NCI-H1930 (cell line): ENCODE measurements around the gene EFCAB11.

Experiments used
- DNase-seq, 2 experiments: peaks; one replicate each; lab custom pipeline; 2025; lab: John Stamatoyannopoulos, UW

EFCAB11 gene

DNA sequence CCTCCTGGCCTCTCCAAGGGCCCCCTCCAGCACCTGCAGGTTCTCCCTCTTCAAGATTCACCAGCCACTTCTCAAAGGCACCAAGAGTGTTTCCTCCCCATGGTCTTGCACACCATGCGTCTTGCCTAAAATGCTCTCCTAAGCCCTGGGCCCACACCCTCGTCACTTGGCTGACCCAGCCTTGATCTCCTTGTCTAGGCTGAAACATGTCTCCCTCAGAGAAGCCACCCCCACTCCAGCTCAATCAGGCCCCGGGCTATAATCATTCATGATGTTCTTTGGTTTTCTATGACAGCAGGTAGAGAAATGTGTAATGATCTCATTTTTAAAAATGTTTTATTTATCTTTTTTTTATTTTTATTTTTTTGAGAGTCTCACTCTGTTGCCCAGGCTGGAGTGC lies 88.1 kb downstream of the EFCAB11 start:
- no peak for DNase-seq

DNA sequence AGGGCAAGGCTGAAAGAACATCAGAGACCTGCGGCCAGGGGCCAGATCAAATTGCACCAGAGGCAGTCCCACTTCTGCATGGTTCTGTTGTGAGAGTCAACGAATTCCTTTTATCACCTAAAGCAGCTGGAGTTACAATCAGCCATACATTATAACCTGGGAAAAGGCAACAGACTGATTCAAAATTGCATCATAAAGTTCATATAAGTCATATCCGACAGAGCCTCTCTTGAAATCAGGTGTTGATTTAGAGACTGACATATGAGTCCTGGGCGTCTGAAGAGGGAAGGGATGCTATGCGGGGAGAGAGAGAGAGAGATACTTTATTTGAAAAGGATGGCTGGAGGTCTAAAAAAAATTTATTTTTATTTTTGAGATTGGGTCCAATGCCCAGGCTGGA lies 89.4 kb downstream of the EFCAB11 start:
- DNase-seq, result no peak

DNA sequence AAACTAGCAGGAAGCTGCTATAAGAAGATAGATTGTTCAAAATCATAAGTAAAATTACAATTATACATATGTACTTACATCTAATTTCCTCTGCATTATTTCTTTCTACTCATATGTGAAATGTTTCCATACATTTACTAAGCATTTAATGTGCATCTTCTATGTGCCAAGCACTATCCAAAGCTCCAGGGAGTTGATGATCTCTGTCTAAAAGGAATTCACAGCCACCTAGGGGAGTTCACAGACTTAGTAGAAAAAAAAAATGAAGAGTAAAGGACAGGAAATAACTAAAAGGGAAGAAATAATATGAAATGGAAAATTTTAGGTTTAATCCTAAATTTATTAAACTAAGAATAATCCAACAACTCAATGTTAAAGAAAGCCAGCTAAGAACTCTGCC lies 91.7 kb downstream of the EFCAB11 start:
- no peak for DNase-seq

DNA sequence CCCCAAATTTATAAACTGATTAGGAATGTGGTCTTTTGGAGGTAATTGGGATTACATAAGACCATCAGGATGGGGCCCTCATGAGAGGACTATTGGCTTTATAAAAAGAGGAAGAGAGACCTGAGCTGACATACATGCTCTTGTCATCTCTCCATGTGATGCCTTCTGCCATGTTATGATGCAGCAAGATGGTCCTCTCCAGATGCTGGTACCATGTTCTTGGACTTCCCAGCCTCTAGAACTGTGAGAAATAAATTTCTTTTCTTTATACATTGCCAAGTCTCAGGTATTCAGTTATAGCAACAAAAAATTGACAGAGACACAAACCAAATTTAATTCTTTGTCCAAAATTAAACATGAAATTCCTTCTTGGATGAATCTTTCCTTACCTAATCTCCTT lies 92.9 kb downstream of the EFCAB11 start:
- DNase-seq, result no peak

DNA sequence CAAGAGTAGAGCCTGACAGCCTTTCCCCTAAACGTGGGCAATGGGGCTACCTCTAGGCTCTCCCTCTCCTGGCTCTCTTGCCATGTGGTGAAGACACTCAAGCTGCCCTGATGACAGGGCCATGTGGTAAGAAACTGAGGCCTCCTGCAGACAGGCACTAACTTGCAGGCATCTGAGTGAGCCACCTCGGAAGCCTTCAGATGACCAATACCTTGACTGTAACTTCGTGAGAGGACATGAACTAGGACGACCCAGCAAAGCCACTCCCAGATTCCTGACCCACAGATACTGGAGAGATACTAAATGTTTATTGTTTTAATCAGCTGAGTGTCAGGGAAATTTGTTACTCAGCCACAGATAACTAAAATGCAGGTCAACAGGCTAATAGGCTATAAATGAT lies 96.4 kb downstream of the EFCAB11 start:
- DNase-seq, result no peak

DNA sequence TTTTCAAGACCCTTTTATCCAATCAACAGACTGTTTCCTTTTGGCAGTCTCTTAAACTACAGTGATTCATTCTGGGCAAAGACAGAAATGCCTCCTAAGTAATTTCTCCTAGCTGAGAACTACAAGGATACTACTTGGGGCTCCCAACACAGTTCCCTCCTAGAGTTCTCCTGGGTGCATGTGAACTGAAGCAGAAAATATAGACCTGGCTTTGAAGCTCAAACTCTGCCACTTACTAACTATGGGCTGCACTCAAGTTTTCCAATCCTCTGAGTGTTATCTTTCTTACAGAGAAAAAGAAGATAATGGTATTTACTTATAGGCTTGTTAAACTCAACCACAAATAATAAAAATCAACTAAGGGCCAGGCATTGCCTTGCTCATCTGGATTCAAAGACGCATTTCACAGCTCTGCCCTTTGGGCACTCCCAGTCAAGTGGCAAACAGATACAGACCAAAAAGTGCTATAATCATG lies 97.6 kb downstream of the EFCAB11 start:
- DNase-seq, result no peak

DNA sequence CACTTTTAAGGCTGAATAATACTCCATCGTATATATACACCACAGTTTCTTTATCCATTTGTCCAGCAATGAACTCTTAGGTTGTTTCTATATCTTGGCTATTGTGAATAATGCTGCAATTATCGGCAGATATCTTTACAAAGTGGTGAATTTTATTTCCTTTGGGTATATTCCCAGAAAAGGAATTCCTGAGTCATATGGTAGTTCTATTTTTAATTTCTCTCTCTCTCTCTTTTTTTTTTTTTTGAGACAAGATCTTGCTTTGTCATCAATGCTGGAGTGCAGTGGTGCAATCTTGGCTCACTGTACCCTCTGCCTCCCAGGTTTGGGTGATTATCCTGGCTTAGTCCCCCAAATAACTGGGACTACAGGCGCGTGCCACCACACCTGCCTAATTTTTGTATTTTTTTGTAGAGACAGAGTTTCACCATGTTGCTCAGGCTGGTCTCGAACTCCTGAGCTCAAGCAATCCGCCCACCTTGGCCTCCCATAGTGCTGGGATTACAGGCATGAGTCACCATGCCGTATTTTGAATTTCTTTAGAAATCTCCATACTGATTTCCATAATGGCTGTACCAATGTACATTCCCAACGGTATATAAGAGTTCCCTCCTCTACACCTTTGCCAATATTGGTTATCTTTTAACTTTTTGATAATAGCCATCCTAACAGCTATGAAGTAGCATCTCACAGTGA lies 98.4 kb downstream of the EFCAB11 start:
- DNase-seq, result no peak

DNA sequence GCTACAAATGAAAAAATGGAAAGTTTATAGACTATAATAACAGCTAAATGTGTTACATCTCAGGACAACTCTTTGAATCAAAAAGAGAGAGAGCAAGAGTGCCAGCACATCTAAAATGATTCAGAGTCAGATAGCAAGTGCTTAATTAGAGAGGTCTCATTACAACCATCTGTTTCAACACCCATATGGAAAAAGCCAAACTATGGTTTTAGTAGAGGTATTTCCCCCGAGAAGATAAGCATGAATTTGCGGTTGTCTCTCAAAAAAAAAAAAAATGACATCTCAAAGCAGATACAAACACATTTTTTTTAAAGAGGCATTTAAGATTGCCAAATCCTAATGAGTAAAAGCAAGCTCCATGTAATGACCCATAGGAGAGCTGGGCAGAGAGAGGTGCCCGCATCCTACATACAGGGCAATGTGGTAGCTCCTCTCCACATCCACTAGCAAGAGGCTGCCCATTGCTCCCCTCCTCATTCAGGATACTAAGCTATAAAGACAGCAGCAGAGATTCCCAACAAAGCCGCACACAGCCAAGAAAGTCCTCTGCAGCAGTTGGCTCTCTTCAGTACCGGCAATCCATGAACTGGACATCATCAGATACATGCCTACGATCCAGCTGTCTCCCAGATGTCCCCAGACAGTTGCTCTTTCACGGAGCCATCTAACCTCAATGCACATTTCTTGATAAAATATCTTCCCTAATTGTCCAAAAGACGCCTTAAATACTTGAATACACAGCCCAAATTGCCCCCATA lies 100.4 kb downstream of the EFCAB11 start:
- no peak for DNase-seq

DNA sequence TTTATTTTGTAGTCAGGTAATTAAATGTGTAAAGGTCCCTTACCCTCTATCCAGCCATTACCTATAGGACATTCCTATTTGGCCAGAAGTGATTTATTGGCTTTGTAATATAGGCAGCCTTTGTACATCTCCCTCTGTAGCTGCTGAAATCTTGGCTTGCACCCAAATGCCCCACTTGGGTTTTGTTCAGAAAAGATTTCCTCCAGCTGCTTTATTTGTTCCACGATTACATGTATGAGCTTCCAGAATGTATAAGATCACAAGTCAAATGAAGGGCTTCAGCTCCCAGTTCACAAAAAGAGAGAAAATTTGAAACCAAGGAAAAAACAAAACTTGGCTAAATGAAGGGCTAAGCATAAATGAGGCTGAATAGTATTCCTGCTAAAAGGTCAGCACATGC lies 103.4 kb downstream of the EFCAB11 start:
- no peak for DNase-seq

DNA sequence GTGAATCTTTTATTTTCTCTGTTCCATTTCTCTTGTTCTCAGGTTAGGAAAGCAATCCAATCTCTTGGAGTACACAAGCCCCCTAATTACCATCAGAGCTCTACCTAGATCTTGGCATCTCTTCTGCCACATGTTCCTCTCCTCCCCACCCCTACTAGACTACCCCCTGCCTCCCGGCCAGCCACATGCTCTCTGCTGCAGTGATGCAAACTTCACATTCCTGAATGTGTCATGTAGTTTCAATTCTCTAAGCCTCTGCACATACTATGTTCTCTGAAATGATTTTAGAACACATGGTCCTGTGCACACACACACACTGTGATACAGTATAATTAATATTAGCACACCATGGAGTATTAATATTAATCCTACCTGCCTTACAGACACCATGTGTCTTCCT lies 104.6 kb downstream of the EFCAB11 start:
- DNase-seq, result no peak

DNA sequence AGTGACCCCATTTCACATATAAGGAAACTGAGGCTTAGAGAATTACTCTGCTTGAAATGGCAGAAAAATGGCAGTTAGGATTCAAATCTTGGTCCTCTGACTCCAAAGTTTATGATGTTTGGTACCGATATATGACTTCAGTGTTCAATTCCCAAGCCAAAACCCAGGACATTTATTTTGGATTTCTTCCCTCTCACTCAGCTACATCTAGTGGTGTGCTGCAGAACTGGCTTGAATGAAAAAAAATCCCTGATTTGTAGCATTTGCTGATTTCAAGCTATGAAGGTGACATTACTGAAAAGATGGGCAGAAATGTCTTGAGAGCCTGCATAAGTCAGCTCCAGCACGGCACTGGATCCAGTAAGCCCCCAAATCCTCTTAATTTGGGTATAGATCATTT lies 106.4 kb downstream of the EFCAB11 start:
- no peak for DNase-seq

DNA sequence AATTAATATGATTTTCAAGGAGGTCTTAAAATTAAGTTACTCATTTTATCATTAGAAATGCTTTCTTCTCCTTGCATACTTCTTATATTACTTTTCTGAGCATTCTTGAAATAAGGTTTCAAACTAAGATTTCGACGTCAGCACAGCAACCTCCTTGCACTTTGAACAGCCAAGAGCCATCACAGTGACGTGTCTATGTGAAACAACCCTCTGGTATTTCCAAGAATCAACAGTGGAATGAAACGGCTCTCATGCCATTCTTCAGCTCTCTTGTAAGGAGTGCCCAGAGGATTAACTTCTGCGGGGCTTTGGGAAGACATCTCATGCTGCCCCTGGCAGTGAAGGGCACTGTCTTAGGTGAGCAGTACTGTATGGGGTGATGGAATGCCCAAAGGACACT lies 109.2 kb downstream of the EFCAB11 start:
- no peak for DNase-seq

DNA sequence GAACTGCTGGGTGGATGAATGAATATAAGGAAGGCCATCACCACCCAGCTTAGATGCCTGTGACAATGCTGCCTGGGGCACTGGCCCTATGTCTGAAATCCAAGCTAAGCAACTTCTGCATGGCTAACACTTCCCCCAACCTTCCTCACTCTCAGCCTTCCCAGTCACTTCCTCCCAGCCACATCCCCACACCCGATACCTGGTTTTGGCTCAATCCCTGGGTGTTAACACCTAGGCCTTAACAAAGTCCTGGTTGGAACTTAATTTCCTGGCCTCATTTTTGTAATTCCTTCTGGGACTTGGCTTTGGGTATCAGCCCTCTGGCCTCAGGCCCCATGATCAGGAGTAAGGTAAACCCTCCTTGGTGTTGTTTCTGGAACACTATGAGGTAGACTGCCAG lies 110.0 kb downstream of the EFCAB11 start:
- DNase-seq, result no peak

DNA sequence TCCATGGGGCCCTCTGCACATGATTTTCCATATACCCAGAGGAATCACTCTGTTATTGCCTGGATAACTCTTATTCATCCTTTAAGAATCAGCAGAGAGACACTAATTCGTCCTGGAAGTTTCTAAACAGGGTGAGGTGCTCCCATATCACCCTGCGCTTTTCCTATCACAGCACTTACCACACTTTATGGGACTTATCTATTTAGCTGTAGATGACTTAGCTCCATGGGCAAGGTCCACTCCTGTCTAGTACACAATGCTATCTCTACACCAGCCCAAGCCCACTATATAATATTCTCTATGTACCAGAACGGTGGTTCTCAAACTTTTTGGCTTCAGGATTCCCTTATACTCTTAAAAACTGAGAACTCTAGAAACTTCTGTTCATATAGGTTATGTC lies 111.7 kb downstream of the EFCAB11 start:
- DNase-seq, result no peak

DNA sequence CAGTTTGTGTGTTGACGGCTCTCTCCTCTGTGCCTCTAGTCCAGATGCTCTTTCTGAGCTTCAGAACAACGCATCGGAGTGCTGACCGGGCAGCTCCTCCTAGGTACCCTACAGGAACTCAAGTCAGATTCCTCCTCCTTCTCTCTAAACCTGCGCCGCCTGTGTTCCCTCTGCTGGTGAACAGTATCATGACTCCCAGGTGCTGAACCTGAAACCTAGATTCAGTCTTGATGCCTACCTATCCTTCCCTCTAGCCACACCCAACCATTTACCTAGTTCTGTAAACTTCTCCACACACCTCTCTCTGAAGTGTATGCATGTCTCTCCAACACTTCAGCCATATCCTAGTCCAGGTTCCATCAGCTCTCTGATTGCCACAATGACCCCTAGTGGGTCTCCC lies 112.7 kb downstream of the EFCAB11 start:
- no peak for DNase-seq

DNA sequence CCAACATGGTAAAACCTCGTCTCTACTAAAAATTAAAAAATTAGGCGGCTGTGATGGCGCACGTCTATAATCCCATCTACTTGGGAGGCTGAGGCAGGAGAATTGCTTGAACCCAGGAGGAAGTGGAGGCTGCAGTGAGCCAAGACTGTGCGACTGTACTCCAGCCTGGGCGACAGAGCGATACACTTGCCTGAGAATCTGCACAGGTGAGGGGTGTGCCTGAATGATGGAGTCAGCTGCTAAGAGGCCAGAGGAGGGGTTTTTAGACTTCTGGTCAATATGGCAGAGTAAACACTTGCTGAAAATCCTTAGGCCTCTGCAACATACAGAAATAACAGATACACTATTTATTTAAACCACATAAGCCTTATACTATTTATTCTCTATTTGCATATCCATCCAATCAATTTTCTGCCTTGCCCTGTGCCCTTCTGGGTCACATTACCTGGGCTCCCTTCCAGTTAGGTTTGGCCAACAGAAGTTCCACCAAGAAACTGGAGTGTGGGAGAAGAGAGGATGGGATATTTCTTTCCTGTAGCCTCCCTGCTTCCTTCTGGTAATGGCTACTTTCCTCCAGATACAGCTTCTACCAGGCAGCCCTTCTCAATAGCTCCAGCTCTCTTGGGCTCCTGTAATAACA lies 117.6 kb downstream of the EFCAB11 start:
- no peak for DNase-seq

DNA sequence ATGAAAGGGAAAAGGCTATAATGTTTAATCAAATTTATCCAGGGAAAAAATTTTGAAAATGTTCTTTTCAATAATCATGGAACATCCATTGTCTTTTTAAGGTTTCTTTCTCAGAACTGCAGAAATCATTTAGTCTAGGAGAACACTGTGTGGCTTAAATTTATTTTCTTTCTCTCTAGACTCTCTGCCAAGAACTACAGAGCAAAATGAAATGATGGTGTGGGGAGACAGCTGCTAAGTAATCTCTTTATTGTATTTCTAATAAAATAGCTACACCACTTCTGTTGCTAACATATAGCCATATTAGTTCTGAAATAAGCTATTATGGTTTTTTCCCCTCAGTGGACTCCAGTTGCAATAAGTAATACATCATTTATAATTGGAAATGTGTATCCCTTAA lies 120.9 kb downstream of the EFCAB11 start:
- no peak for DNase-seq

DNA sequence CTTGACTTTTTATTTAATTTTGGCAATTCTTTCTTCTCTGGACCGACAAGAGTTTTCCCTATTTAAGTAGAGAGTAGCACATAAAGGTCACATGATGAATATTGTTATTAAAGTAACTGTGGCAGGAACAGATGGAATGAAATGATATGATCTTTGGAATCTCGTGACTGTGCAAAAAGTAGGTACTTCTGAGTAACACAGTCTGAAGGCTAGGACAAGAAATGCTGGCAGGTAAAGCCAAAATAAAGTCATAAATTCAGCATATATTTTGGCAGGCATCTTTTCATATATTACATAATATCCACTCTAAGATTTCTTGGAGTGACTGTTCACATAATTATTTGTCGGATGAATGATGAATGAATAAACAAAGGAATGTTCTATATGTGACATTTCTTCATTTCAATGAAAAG lies 121.4 kb downstream of the EFCAB11 start:
- DNase-seq, result no peak

DNA sequence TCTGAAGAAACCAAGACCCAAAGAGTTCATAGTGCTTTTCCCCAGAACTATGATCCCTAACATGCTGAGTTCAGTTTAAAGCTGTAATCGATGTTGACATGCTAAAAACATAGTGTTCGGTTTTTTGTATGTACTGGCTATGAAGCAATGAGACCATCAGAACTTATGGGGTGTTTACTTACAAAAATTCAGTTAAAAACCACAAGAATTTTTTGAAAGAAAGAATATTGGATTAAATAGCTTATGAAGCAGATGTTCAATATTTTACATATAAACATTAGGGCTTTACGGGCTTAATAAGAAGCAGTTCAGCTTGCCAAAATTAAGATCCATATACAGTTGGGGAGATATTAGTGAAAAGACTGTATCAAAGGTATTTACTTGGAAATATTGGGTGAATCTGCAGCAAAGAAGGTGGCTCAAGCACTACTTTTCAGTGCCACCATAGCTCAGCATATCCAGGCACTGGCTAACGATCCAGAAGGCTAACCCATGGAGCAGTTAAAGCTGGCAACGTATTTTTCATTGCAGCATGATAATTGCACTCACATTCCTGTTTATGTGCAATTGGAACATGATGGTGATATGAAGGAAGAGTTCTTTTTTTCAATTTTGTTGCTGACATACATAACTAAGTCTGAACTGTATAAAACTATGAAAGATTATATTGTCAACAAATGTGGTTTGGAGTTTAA lies 125.9 kb downstream of the EFCAB11 start:
- no peak for DNase-seq

DNA sequence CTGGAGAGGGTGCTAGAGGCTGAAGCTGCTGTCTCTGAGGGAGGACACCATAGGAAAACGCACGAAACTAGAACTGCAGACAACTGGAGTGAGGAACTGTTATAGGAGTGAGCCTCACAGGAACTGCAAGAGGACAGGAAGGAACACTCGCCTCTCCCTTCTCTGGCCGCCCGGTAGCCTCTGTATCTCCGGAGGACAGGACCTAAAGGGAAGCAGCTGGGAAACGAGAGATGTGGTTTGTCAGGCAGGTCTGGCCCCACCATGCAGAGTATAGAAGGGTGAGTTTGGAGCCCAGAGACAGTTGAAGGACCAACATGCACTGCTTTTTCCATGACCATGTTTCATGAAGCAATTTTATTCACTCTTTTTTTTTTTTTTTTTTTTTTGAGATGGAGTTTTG lies 127.3 kb downstream of the EFCAB11 start:
- DNase-seq, result no peak

DNA sequence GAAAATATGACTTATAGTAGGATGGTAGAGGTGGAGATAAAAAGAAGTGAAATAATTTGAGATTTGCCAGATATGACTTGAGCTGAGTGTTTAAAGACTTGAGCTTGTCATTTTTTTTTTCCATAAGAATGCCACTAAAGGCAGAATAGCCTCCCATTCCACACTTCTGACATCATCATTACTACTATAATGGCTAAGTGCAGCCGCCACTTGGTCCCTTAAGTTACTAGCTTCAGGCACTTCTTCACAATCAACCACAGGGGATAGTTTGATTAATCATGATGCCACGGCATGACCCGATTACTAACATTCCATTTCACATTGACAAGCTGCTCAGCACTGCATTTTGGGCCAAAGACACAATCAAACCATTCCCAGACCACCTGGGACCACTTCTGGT lies 127.9 kb downstream of the EFCAB11 start:
- DNase-seq, result no peak

DNA sequence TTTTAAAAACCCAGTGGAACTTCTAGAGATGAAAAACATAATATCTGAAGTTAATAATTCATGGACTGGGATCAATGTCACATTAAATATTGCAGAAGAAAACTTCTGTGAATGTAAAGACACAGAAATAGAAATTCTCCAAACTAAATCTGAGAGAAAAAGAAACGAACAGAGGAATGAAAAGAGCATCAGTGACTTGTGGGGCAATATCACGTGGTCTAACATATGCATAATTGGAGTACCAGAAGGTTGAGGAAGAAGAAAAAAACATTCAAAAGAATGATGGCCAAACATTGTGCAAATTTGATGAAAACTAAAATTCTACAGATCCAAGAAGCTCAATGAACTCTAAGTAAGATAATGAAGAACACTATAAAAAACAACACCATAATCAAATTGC lies 130.8 kb downstream of the EFCAB11 start:
- DNase-seq, result no peak

DNA sequence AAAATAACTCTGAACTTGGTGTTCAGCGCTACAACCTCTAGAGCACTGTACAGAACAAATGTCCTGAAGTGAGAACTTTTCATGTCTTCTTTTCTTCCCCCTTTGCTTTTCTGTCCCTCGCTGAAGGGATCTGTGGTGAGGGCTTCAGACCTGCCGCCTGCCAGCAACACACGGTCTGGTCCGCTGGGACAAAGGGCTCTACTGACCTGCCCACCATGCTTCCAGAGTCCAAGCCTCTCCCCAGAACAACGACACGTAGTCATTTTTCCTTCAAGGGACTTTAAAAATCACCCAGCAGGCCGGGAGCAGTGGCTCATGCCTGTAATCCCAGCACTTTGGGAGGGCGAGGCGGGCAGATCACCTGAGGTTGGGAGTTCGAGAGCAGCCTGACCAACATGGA lies 140.4 kb downstream of the EFCAB11 start:
- DNase-seq, result no peak
